ENCODE results near the gene IGDCC3. TPM values are rescaled to one million over a fixed set of nuclear protein-coding genes. Genes with fewer than 3 reads are reported as not detected.

Gene IGDCC3
- total RNA-seq, 4 donors from 2014 or later, result not detected

DNA sequence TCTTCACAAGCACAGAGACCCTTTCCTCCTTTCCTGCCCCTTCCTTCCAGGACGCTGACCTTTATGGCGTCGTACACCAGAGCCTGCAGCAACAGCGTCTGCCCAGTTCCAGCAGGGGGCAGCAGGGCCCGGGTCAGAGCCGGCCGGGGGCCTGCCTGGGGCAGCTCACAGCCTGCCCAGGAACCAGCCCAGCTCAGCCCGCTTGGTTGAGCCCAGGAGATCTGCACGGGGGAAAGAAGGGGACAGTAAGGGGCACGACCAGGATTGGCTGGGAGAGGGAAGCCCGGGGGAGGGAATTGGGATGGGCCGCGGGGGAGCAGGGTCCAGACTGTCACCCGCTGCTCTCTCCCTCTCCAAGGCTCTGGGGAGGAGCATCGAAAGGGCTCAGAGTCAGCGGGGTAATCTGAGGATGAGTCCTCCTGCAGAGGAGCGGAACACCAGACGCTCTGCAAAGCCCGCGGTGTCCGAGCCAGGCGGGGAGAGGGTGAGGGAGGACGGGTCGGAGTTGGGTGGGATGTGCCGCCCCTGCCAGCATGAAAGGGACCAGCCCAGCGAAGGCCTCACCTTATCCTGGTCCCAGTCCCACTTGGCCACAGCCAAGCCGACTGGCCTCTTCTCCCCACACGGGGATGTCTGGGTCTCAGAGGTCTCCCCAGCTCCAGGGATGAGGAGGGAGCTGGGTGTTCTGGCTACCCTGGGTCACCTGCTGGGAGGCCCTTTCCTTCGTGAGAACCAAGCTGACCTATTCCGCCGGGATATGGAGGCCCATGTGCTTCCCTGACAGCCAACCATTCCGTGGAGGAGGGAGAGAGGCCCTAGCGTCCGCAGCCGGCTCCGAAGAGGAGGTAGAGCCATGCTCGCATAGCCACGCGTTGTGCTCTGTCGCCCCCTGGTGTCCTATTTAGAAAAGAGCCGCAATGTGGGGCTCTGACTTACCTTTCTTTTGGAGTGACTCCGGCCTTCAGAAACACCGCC is 7.4 kb upstream of the IGDCC3 start:
- peak; percentile 63 to 67 for DNase-seq
- intact Hi-C loops (cut with DNase I; ENCODE audit: low total_unique reads) (loop anchor here (1.0 kb wide), 1 partner anchor 66 kb away; no protein-coding TSS in a partner anchor), in situ Hi-C loops (cut with MboI; ENCODE audit: low sequenced_read_pairs in 4 of 4) (loop anchor here in 3 of 4 donors (5.0 kb wide), 1 partner anchor 63 kb away; no protein-coding TSS in a partner anchor)
- Histone ChIP-seq H3K36me3 (peaks cover 0 to 4% of the 10 kb centered on the region in 2 donors), H3K27me3 (no peaks in the 10 kb centered on the region), H3K27ac (peak overlapping the region in 1 of 4 donors; percentile 4), H3K4me3 (peak overlapping the region; percentile 14 to 39 (median 29)), H3K9me3 (no peaks in the 10 kb centered on the region), H3K4me1 (peaks cover 3 to 8% of the 10 kb centered on the region in 2 donors)
- ATAC-seq, result peak; percentile 92 to 93
- TF ChIP-seq, protein P1, sequence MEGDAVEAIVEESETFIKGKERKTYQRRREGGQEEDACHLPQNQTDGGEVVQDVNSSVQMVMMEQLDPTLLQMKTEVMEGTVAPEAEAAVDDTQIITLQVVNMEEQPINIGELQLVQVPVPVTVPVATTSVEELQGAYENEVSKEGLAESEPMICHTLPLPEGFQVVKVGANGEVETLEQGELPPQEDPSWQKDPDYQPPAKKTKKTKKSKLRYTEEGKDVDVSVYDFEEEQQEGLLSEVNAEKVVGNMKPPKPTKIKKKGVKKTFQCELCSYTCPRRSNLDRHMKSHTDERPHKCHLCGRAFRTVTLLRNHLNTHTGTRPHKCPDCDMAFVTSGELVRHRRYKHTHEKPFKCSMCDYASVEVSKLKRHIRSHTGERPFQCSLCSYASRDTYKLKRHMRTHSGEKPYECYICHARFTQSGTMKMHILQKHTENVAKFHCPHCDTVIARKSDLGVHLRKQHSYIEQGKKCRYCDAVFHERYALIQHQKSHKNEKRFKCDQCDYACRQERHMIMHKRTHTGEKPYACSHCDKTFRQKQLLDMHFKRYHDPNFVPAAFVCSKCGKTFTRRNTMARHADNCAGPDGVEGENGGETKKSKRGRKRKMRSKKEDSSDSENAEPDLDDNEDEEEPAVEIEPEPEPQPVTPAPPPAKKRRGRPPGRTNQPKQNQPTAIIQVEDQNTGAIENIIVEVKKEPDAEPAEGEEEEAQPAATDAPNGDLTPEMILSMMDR (IDR thresholded peaks at IDR 0.05 in 4 of 5, conservative IDR thresholded peaks at IDR 0.05 in 1 of 5), result peak; percentile 63 to 92 (median 89)
- no peak for TF ChIP-seq POLR2A (IDR thresholded peaks at IDR 0.05)

- Histone ChIP-seq H3K27ac (no peak overlapping the region), H3K27me3 (no peaks in the 10 kb centered on the region), H3K4me1 (peaks cover 3 to 8% of the 10 kb centered on the region in 2 donors), H3K36me3 (no peaks in the 10 kb centered on the region), H3K4me3 (peak overlapping the region in 1 of 4 donors; percentile 25), H3K9me3 (no peaks in the 10 kb centered on the region)
- no peak for TF ChIP-seq POLR2A (IDR thresholded peaks at IDR 0.05)
- TF ChIP-seq, protein P1 (IDR thresholded peaks at IDR 0.05 in 4 of 5, conservative IDR thresholded peaks at IDR 0.05 in 1 of 5), result no peak
- ATAC-seq, result no peak
- intact Hi-C loops (cut with DNase I; ENCODE audit: low total_unique reads) (no loop called here), in situ Hi-C loops (cut with MboI; ENCODE audit: low sequenced_read_pairs in 4 of 4) (loop anchor here in 3 of 4 donors (5.0 kb wide), 1 partner anchor 62 kb away; no protein-coding TSS in a partner anchor)
- no peak for DNase-seq
Observed at GRCh38 chr15:65384505-65384894, 6.7 kb upstream of the IGDCC3 start.

- Histone ChIP-seq H3K9me3 (no peaks in the 10 kb centered on the region), H3K27me3 (no peaks in the 10 kb centered on the region), H3K4me3 (no peak overlapping the region), H3K36me3 (no peaks in the 10 kb centered on the region), H3K4me1 (peaks cover 3 to 8% of the 10 kb centered on the region in 2 donors), H3K27ac (no peak overlapping the region)
- intact Hi-C loops (cut with DNase I; ENCODE audit: low total_unique reads) (no loop called here), in situ Hi-C loops (cut with MboI; ENCODE audit: low sequenced_read_pairs in 4 of 4) (loop anchor here in 3 of 4 donors (5.0 kb wide), 1 partner anchor 62 kb away; no protein-coding TSS in a partner anchor)
- no peak for DNase-seq
- TF ChIP-seq, protein P1 (IDR thresholded peaks at IDR 0.05 in 4 of 5, conservative IDR thresholded peaks at IDR 0.05 in 1 of 5), result no peak
- TF ChIP-seq POLR2A (IDR thresholded peaks at IDR 0.05), result no peak
- no peak for ATAC-seq
Observed at GRCh38 chr15:65383991-65384390, 6.2 kb upstream of the IGDCC3 start.

- TF ChIP-seq, protein P1 (IDR thresholded peaks at IDR 0.05 in 4 of 5, conservative IDR thresholded peaks at IDR 0.05 in 1 of 5), result no peak
- TF ChIP-seq POLR2A (IDR thresholded peaks at IDR 0.05), result no peak
- no peaks in the 10 kb centered on the region for H3K9me3 ChIP-seq
- DNase-seq (no peak), ATAC-seq (no peak)
- intact Hi-C loops (cut with DNase I; ENCODE audit: low total_unique reads), result no loop called here
- H3K27ac ChIP-seq, result no peak overlapping the region
- peaks cover 3 to 8% of the 10 kb centered on the region in 2 donors for H3K4me1 ChIP-seq
- in situ Hi-C loops (cut with MboI; ENCODE audit: low sequenced_read_pairs in 4 of 4), result loop anchor here in 3 of 4 donors (5.0 kb wide), 1 partner anchor 61 kb away; no protein-coding TSS in a partner anchor
- H3K36me3 ChIP-seq, result no peaks in the 10 kb centered on the region
- H3K4me3 ChIP-seq, result no peak overlapping the region
- H3K27me3 ChIP-seq, result no peaks in the 10 kb centered on the region
Observed at GRCh38 chr15:65383456-65383855, 5.7 kb upstream of the IGDCC3 start.

All from gastrocnemius medialis (tissue), 4 donors.